ENCODE data around the gene UXS1. TPM values are rescaled to one million over a fixed set of nuclear protein-coding genes. Genes with fewer than 3 reads are reported as not detected.

The UXS1 gene
- polyA plus RNA-seq, 3 donors = 23.4 to 33.8 (median 29.3) TPM

DNA sequence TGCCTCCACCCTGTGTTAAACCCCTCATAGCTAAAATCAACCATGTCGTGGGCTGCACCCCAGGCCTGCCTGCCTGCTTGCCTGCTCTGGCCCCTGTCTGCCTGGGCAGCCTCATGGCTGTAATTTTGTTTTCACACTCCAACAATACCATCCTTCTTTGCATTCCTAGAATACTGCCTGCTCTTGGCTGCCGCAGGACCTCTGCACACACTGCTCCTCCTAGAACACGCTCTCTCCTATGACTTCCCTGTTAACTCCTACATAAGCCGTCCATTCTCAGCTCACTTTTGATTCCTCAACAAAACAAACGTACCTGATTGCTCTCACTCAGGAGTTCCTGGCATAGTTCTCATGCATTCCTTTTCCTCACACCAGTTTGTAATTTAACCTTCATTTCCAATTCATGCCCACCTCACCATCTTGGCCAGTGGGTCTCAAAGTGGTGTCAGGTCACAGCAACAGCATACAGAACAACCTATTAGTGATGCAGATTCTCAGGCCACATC is 2.5 kb downstream of the UXS1 start:
- Mint-ChIP-seq H3K4me3 (peak overlapping the region in 1 of 2 donors; percentile 21), H3K36me3 (peaks cover 4 to 9% of the 10 kb centered on the region in 2 donors), H3K4me1 (peaks cover 71% of the 10 kb centered on the region), H3K9me3 (no peaks in the 10 kb centered on the region), H3K27me3 (ENCODE audit: low read depth in 3 of 3) (no peaks in the 10 kb centered on the region), H3K27ac (peak overlapping the region in 6 of 7 donors; percentile 2 to 94 (median 90))
- H3K4me2 ChIP-seq (replicated peaks; ENCODE audit: extremely low read depth, low read length, poor library complexity, severe bottlenecking) = no peak overlapping the region
- DNase-seq = no peak
- H3K27ac ChIP-seq (ENCODE audit: low read depth in 1 of 2, low read length in 2 of 2) = peak overlapping the region in 1 of 2 donors; percentile 86
- no peak overlapping the region for H3K9ac ChIP-seq (ENCODE audit: insufficient read depth, low read length, poor library complexity, severe bottlenecking)
- peaks cover 69% of the 10 kb centered on the region in 2 donors for H3K4me1 ChIP-seq (ENCODE audit: control insufficient read depth in 1 of 2, insufficient read depth in 2 of 2, low read length in 2 of 2)
- no peak for TF ChIP-seq CTCF (IDR thresholded peaks at IDR 0.05)
- H4K20me1 ChIP-seq (ENCODE audit: insufficient read depth, low read length) = peaks cover 11% of the 10 kb centered on the region
- H3K4me3 ChIP-seq (replicated peaks in 1 of 3; ENCODE audit: low read depth in 2 of 3, low read length in 3 of 3) = peak overlapping the region in 1 of 3 experiments; percentile 97
- H2AFZ ChIP-seq (ENCODE audit: insufficient read depth, low read depth, low read length, poor library complexity, severe bottlenecking) = no peak overlapping the region
- WGBS (ENCODE audit: insufficient coverage) = 90% methylated on average over 5 of the region's 5 CpGs
- H3K27me3 ChIP-seq (ENCODE audit: control insufficient read depth in 2 of 2, insufficient read depth in 2 of 2, low read length in 2 of 2) = no peaks in the 10 kb centered on the region
- intact Hi-C loops (cut with micrococcal nuclease) = loop anchor here in 1 of 2 donors (5.0 to 10.0 kb wide), 2 partner anchors 343 to 859 kb away; no protein-coding TSS in a partner anchor
- H3K36me3 ChIP-seq (replicated peaks in 1 of 2; ENCODE audit: control insufficient read depth in 1 of 2, insufficient read depth in 2 of 2, low read length in 2 of 2) = no peaks in the 10 kb centered on the region
- no peaks in the 10 kb centered on the region for H3K9me3 ChIP-seq (replicated peaks in 1 of 2; ENCODE audit: control insufficient read depth in 1 of 2, insufficient read depth in 1 of 2, low read length in 2 of 2)
- H3K79me2 ChIP-seq (ENCODE audit: insufficient read depth, low read length) = peaks cover 61% of the 10 kb centered on the region

- H3K4me1 Mint-ChIP-seq = peaks cover 74% of the 10 kb centered on the region
- Histone ChIP-seq H4K20me1 (ENCODE audit: insufficient read depth, low read length) (peaks cover 15% of the 10 kb centered on the region), H3K27ac (ENCODE audit: low read depth in 1 of 2, low read length in 2 of 2) (peak overlapping the region; percentile 64 to 91), H2AFZ (ENCODE audit: insufficient read depth, low read depth, low read length, poor library complexity, severe bottlenecking) (no peak overlapping the region), H3K9ac (ENCODE audit: insufficient read depth, low read length, poor library complexity, severe bottlenecking) (peak overlapping the region; percentile 29), H3K9me3 (replicated peaks in 1 of 2; ENCODE audit: control insufficient read depth in 1 of 2, insufficient read depth in 1 of 2, low read length in 2 of 2) (no peaks in the 10 kb centered on the region), H3K27me3 (ENCODE audit: control insufficient read depth in 2 of 2, insufficient read depth in 2 of 2, low read length in 2 of 2) (no peaks in the 10 kb centered on the region), H3K4me2 (replicated peaks; ENCODE audit: extremely low read depth, low read length, poor library complexity, severe bottlenecking) (peak overlapping the region; percentile 54), H3K4me3 (replicated peaks in 1 of 3; ENCODE audit: low read depth in 2 of 3, low read length in 3 of 3) (peak overlapping the region in 1 of 3 experiments; percentile 42), H3K79me2 (ENCODE audit: insufficient read depth, low read length) (peaks cover 78% of the 10 kb centered on the region), H3K4me1 (ENCODE audit: control insufficient read depth in 1 of 2, insufficient read depth in 2 of 2, low read length in 2 of 2) (peaks cover 67 to 75% of the 10 kb centered on the region in 2 donors), H3K36me3 (replicated peaks in 1 of 2; ENCODE audit: control insufficient read depth in 1 of 2, insufficient read depth in 2 of 2, low read length in 2 of 2) (no peaks in the 10 kb centered on the region)
- WGBS (ENCODE audit: insufficient coverage) = no CpG with 5 or more reads among the region's 5 CpGs
- H3K9me3 Mint-ChIP-seq = no peaks in the 10 kb centered on the region
- no peak for TF ChIP-seq CTCF (IDR thresholded peaks at IDR 0.05)
- peak overlapping the region; percentile 91 to 97 (median 94) for H3K27ac Mint-ChIP-seq
- intact Hi-C loops (cut with micrococcal nuclease) = loop anchor here in 1 of 2 donors (5.0 to 10.0 kb wide), 2 partner anchors 345 to 858 kb away; no protein-coding TSS in a partner anchor
- peak overlapping the region in 1 of 2 donors; percentile 80 for H3K4me3 Mint-ChIP-seq
- H3K36me3 Mint-ChIP-seq = peaks cover 7 to 14% of the 10 kb centered on the region in 2 donors
- DNase-seq = peak; percentile 12 to 62 (median 45)
- H3K27me3 Mint-ChIP-seq (ENCODE audit: low read depth in 3 of 3) = peaks cover 0 to 2% (median 0%) of the 10 kb centered on the region in 3 donors
Measured at GRCh38 chr2:106189764-106190468, 4.2 kb downstream of the UXS1 start.

Data from CD14-positive monocyte (primary cell).